Natural killer cell (primary cell): Measurements from ENCODE around the gene GHRHR. TPM values are rescaled to one million over a fixed set of nuclear protein-coding genes. Genes with fewer than 3 reads are reported as not detected.

ENCODE experiments used
- ATAC-seq, 3 donors: fragments of 150-1000 bp in 2 of 3; fragments of 200-7000 bp in 1 of 3; cut with Tn5 transposase; 1 replicate in 1 of 3; 2 replicates in 2 of 3; pipeline ENCODE4 v1.10.0; 2021; ENCODE audit warnings: mild to moderate bottlenecking in 2 of 3, moderate library complexity in 2 of 3
- DNase-seq, 2 donors: peaks; one replicate each; pipeline versions ENCODE4 v3.0.0 to v3.0.0-alpha.2; 2013 to 2021; ENCODE audit warnings: mixed read lengths in 1 of 2
- H3K27ac ChIP-seq: one replicate; pipeline ENCODE4 v1.5.1; 2013; ENCODE audit warnings: mild to moderate bottlenecking, low read length
- H3K27me3 ChIP-seq: one replicate; pipeline ENCODE4 v1.6.1; 2013; ENCODE audit warnings: low read length; ENCODE audit not compliant: control insufficient read depth, insufficient read depth
- H3K36me3 ChIP-seq: one replicate; pipeline ENCODE4 v1.6.1; 2013; ENCODE audit warnings: low read length; ENCODE audit not compliant: control insufficient read depth, insufficient read depth
- H3K4me1 ChIP-seq: one replicate; pipeline ENCODE4 v1.6.1; 2013; ENCODE audit warnings: low read length; ENCODE audit not compliant: control insufficient read depth, insufficient read depth
- H3K4me3 ChIP-seq: one replicate; pipeline ENCODE4 v1.5.1; 2013; ENCODE audit warnings: low read length
- H3K9me3 ChIP-seq: one replicate; pipeline ENCODE4 v1.6.1; 2013; ENCODE audit warnings: low read length; ENCODE audit not compliant: control insufficient read depth, insufficient read depth
- H3K27ac Mint-ChIP-seq, 2 donors: one replicate each; pipeline ENCODE4 v1.8.0; 2022; ENCODE audit warnings: mild to moderate bottlenecking in 2 of 2, mixed read lengths in 2 of 2, moderate library complexity in 1 of 2
- H3K27me3 Mint-ChIP-seq, 2 donors: one replicate each; pipeline ENCODE4 v1.8.0; 2022; ENCODE audit warnings: low read depth in 2 of 2, mixed read lengths in 2 of 2
- H3K36me3 Mint-ChIP-seq: one replicate; pipeline ENCODE4 v1.8.0; 2022; ENCODE audit warnings: mixed read lengths
- H3K4me1 Mint-ChIP-seq, 2 donors: one replicate each; pipeline ENCODE4 v1.8.0; 2022; ENCODE audit warnings: mixed read lengths in 2 of 2
- H3K4me3 Mint-ChIP-seq: one replicate; pipeline ENCODE4 v1.8.0; 2022; ENCODE audit warnings: mild to moderate bottlenecking, moderate library complexity, mixed read lengths
- H3K9me3 Mint-ChIP-seq, 2 donors: one replicate each; pipeline ENCODE4 v1.8.0; 2022; ENCODE audit warnings: mixed read lengths in 2 of 2
- CTCF ChIP-seq: fragments of 200-600 bp; IDR thresholded peaks from one replicate; pipeline ENCODE4 v1.8.0; 2022; ENCODE audit warnings: antibody characterized with exemption
- WGBS: methylation state at CpG from one replicate; pipeline ENCODE4 v1.1.7; 2013; ENCODE audit warnings: missing lambda C conversion rate; ENCODE audit not compliant: insufficient coverage; 5-methylcytosine and 5-hydroxymethylcytosine counted together
- intact Hi-C: fragments of 100-400 bp; cut with micrococcal nuclease; formaldehyde crosslinking; loops from one replicate; pipeline ENCODE4 v1.14.2; 2022
- total RNA-seq, 4 donors: library from RNA; stranded (reverse); fragments of 120-200 nt in 1 of 4; gene quantifications; one replicate each; pipeline versions ENCODE4 v1.2.3 to v1.2.4, GENCODE V29; 2013 to 2022

The GHRHR gene
- total RNA-seq, 3 donors from 2014 or later (not counting 1 experiment from before 2014, with no cell fraction given) = not detected

DNA sequence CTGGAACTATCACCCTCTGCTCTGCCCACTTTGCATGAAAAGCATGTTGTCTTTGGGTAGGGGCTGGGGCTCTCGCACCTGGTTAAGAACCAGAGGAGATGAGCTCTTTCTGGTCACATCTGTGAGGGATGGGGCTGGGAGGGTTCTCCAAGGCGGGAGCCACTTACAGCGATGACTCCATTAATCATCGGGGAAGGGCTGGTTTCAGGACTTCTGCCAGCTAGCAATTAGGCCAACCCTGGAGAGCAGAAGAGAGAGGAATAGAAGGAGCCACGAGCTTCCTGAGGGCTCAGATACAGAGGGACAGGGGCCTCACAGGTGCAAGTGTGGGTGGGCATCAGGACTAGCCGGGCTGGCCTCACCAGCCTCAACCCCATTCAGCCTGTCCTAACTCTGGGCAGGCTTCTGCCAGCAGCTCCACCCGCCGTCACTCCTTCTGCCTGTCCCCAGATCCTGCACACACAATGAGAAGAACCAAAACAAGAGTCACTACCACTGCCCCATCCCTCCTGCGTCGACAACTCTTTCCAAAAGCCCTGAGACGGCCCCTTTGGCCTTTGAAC is 43.7 kb upstream of the GHRHR start:
- intact Hi-C loops = no loop called here
- Histone ChIP-seq H3K4me1 (no peaks in the 10 kb centered on the region), H3K36me3 (no peaks in the 10 kb centered on the region), H3K4me3 (no peak overlapping the region), H3K9me3 (no peaks in the 10 kb centered on the region), H3K27me3 (no peaks in the 10 kb centered on the region), H3K27ac (no peak overlapping the region)
- 73% methylated on average over 11 of the region's 11 CpGs for WGBS
- no peak for TF ChIP-seq CTCF
- Mint-ChIP-seq H3K9me3 (no peaks in the 10 kb centered on the region), H3K36me3 (no peaks in the 10 kb centered on the region), H3K27me3 (no peaks in the 10 kb centered on the region), H3K4me3 (no peak overlapping the region), H3K4me1 (no peaks in the 10 kb centered on the region), H3K27ac (no peak overlapping the region)
- ATAC-seq (no peak), DNase-seq (no peak)

GRCh38 chr7:30920584-30921539 is 42.9 kb upstream of the GHRHR start:
- Mint-ChIP-seq H3K4me1 (no peaks in the 10 kb centered on the region), H3K36me3 (no peaks in the 10 kb centered on the region), H3K27me3 (no peaks in the 10 kb centered on the region), H3K9me3 (no peaks in the 10 kb centered on the region), H3K4me3 (no peak overlapping the region), H3K27ac (no peak overlapping the region)
- DNase-seq (peak in 1 of 2 donors; percentile 8), ATAC-seq (no peak)
- no peaks in the 10 kb centered on the region for H3K36me3 ChIP-seq
- H3K27ac ChIP-seq = no peak overlapping the region
- no peaks in the 10 kb centered on the region for H3K9me3 ChIP-seq
- no peaks in the 10 kb centered on the region for H3K27me3 ChIP-seq
- H3K4me3 ChIP-seq = no peak overlapping the region
- 67% methylated on average over 9 of the region's 9 CpGs for WGBS
- no peak for TF ChIP-seq CTCF
- H3K4me1 ChIP-seq = no peaks in the 10 kb centered on the region
- intact Hi-C loops = no loop called here

DNA sequence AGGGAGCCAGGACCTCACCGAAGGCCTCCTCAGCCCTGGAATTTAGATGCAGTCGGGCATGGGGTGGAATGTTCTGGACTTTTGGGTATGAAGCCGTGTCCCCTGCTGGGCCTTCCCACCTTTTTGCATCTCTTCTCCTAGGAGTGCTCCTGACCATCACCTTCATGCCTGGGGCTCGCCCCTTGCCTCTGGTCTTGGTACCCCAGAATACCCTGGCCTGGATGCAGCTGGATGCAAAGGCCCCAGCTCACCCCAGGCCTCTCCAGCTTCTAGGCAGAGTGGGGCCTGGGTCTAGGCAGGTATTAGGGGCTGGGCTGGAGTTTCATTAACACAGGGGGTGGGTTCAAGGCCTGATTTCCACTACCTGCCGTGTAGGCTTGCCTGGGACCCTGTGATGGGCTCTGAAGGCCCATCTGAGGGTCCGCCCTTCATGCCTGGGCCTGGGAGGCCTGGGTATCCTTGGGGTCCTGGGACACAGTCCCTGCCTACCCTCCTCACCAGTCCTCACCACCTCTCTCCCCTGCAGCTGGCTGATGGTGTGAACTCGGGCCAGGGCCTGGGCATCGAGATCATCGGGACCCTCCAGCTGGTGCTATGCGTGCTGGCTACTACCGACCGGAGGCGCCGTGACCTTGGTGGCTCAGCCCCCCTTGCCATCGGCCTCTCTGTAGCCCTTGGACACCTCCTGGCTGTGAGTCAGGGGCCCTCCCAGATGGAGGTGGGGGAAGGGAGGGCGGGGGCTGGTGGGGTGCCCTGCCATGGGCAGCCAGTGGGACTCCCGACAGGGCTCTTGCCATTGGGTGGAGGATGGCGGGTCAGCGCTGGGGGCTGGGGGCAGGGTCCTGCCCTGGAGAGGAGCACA is 42.0 kb upstream of the GHRHR start:
- no peak overlapping the region for H3K27ac ChIP-seq
- Mint-ChIP-seq H3K27me3 (no peaks in the 10 kb centered on the region), H3K27ac (no peak overlapping the region), H3K4me1 (no peaks in the 10 kb centered on the region), H3K36me3 (no peaks in the 10 kb centered on the region), H3K4me3 (no peak overlapping the region), H3K9me3 (no peaks in the 10 kb centered on the region)
- H3K4me3 ChIP-seq = no peak overlapping the region
- WGBS = 90% methylated on average over 19 of the region's 19 CpGs
- H3K4me1 ChIP-seq = no peaks in the 10 kb centered on the region
- DNase-seq = peak in 1 of 2 donors; percentile 9
- no peaks in the 10 kb centered on the region for H3K36me3 ChIP-seq
- intact Hi-C loops = no loop called here
- ATAC-seq = no peak
- no peaks in the 10 kb centered on the region for H3K9me3 ChIP-seq
- no peak for TF ChIP-seq CTCF
- H3K27me3 ChIP-seq = no peaks in the 10 kb centered on the region
